SK-N-SH treated with all-trans-retinoic acid at 6 μM for 48 hours (cell line): ENCODE data around the gene ZNF217.

Experiments
- ATAC-seq: fragments of 200-7000 bp; cut with Tn5 transposase; 3 replicates; pipeline ENCODE4 v1.9.1; 2020; ENCODE audit warnings: mild to moderate bottlenecking, moderate library complexity
- BACH2 ChIP-seq: fragments of 250-450 bp; sonication (Bioruptor Pico); IDR thresholded peaks from 2 replicates; pipeline ENCODE4 v1.9.0; 2021; ENCODE audit warnings: mild to moderate bottlenecking, borderline replicate concordance
- CSDC2 ChIP-seq: fragments of 250-450 bp; sonication (Bioruptor Pico); IDR thresholded peaks from 2 replicates; pipeline ENCODE4 v1.5.0; 2020; ENCODE audit warnings: mild to moderate bottlenecking, moderate library complexity
- CSRNP3 ChIP-seq: fragments of 250-450 bp; sonication (Bioruptor Pico); IDR thresholded peaks from 2 replicates; pipeline ENCODE4 v1.5.1; 2021; ENCODE audit warnings: mild to moderate bottlenecking, moderate library complexity
- ESRRG ChIP-seq: fragments of 250-450 bp; sonication (Bioruptor Pico); IDR thresholded peaks from 2 replicates; pipeline ENCODE4 v1.6.1; 2021; ENCODE audit warnings: mild to moderate bottlenecking
- GLIS3 ChIP-seq: fragments of 250-450 bp; sonication (Bioruptor Pico); IDR thresholded peaks from 2 replicates; pipeline ENCODE4 v1.5.0; 2020; ENCODE audit warnings: mild to moderate bottlenecking, moderate library complexity
- OSR1 ChIP-seq: fragments of 250-450 bp; sonication (Bioruptor Pico); IDR thresholded peaks from 2 replicates; pipeline ENCODE4 v1.8.0; 2022; ENCODE audit warnings: moderate library complexity, mild to moderate bottlenecking, inconsistent platforms
- PATZ1 ChIP-seq: fragments of 250-450 bp; sonication (Bioruptor Pico); IDR thresholded peaks from 2 replicates; pipeline ENCODE4 v1.8.0; 2020; ENCODE audit warnings: mild to moderate bottlenecking, moderate library complexity, borderline replicate concordance
- POU6F1 ChIP-seq: fragments of 250-450 bp; sonication (Bioruptor Pico); IDR thresholded peaks from 2 replicates; pipeline ENCODE4 v1.8.0; 2021; ENCODE audit warnings: low read depth, mild to moderate bottlenecking, moderate library complexity, borderline replicate concordance
- PPARA ChIP-seq: fragments of 250-450 bp; sonication (Bioruptor Pico); IDR thresholded peaks from 2 replicates; pipeline ENCODE4 v1.5.0; 2020; ENCODE audit warnings: mild to moderate bottlenecking, borderline replicate concordance
- RARB ChIP-seq: fragments of 250-450 bp; sonication (Bioruptor Pico); IDR thresholded peaks from 2 replicates; pipeline ENCODE4 v1.8.0; 2021; ENCODE audit warnings: mild to moderate bottlenecking, moderate library complexity
- SNAI2 ChIP-seq: fragments of 250-450 bp; sonication (Bioruptor Pico); IDR thresholded peaks from 2 replicates; pipeline ENCODE4 v1.5.0; 2020; ENCODE audit warnings: mild to moderate bottlenecking, moderate library complexity
- TCF4 ChIP-seq: fragments of 250-450 bp; sonication (Bioruptor Pico); IDR thresholded peaks from 2 replicates; pipeline ENCODE4 v1.8.0; 2021; ENCODE audit warnings: mild to moderate bottlenecking, moderate library complexity, borderline replicate concordance
- TSHZ2 ChIP-seq: fragments of 250-450 bp; sonication (Bioruptor Pico); IDR thresholded peaks from 2 replicates; pipeline ENCODE4 v1.5.0; 2020; ENCODE audit warnings: mild to moderate bottlenecking, moderate library complexity
- ZFP30 ChIP-seq: fragments of 450-650 bp; formaldehyde crosslinking; IDR thresholded peaks from 2 replicates; pipeline ENCODE4 v1.5.0; 2022; ENCODE audit warnings: mild to moderate bottlenecking, moderate library complexity
- ZNF565 ChIP-seq: fragments of 450-650 bp; formaldehyde crosslinking; conservative IDR thresholded peaks from 2 replicates; pipeline ENCODE4 v1.5.0; 2020; ENCODE audit warnings: low read depth, mild to moderate bottlenecking, moderate library complexity
- ZNF70 ChIP-seq: fragments of 450-650 bp; formaldehyde crosslinking; IDR thresholded peaks from 2 replicates; pipeline ENCODE4 v1.5.0; 2020; ENCODE audit warnings: mild to moderate bottlenecking, moderate library complexity
- ZNF8 ChIP-seq: fragments of 450-650 bp; formaldehyde crosslinking; IDR thresholded peaks from 2 replicates; pipeline ENCODE4 v1.5.0; 2020; ENCODE audit warnings: mild to moderate bottlenecking, moderate library complexity
- TF ChIP-seq, protein P1 (sequence below): fragments of 250-450 bp; sonication (Bioruptor Pico); IDR thresholded peaks from 2 replicates; pipeline ENCODE4 v1.5.1; 2020; ENCODE audit warnings: low read depth, mild to moderate bottlenecking, moderate library complexity

The ZNF217 gene

DNA sequence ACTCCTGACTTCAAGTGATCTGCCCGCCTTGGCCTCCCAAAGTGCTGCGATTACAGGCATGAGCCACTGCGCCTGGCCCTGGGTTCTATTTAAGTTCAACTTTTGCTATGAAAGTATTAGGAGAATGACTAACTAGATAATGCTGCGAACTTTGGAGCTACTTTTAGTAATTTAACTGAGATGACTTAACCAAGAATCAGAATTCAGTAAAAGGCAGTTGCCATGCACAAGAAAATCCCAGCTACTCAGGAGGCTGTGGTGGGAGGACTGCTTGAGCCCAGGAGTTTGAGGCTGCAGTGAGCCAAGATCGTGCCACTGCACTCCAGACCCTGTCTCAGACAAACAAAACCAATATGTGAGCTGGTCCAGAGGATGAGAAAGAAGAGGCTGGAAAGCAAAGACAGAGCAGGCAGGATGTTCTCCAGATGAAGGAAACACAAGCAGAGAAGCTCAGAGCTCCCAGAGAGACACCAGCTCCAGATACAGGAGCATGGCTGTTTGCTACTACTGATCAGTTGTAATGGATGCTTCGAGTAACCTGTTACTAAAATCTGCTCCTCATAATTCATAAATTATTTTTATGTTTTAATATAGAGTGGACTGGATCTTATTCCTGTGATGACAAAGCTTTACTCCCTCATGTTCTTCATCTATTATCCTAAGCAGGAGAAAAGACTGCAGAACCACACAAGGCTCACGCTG is 23.9 kb downstream of the ZNF217 start (continued):
- no peak for TF ChIP-seq POU6F1
- TF ChIP-seq SNAI2, result no peak
- TF ChIP-seq BACH2 (CRISPR knock-in tag), result no peak
- TF ChIP-seq PPARA (CRISPR knock-in tag), result no peak

DNA sequence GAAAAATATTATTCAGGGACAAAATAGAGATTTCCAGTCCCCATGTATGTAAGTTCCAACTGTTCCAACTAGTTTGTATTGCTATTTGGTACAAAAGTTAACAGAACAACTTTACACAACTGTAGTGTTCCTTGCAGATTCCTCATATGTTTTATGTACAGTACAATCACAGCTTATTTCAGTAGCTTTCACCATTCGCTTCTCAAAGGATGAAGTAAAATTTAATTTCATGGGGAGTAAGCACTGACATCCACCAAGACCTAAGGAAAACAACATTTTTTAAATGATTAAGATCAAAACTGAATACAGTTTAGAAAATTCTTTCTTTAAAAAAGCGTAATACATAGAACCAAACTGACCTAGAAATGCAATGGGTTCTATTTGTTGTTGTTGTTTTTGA is 24.6 kb downstream of the ZNF217 start:
- ATAC-seq, result no peak
- TF ChIP-seq PATZ1 (CRISPR knock-in tag) (no peak), SNAI2 (no peak), CSDC2 (CRISPR knock-in tag) (no peak), POU6F1 (no peak), ZNF70 (no peak), CSRNP3 (CRISPR knock-in tag) (no peak), GLIS3 (CRISPR knock-in tag) (no peak), ZFP30 (CRISPR knock-in tag) (no peak), TSHZ2 (CRISPR knock-in tag) (no peak), ESRRG (no peak), BACH2 (CRISPR knock-in tag) (no peak), ZNF565 (CRISPR knock-in tag) (no peak), TCF4 (CRISPR knock-in tag) (no peak), OSR1 (CRISPR knock-in tag) (no peak)
- TF ChIP-seq, protein P1, sequence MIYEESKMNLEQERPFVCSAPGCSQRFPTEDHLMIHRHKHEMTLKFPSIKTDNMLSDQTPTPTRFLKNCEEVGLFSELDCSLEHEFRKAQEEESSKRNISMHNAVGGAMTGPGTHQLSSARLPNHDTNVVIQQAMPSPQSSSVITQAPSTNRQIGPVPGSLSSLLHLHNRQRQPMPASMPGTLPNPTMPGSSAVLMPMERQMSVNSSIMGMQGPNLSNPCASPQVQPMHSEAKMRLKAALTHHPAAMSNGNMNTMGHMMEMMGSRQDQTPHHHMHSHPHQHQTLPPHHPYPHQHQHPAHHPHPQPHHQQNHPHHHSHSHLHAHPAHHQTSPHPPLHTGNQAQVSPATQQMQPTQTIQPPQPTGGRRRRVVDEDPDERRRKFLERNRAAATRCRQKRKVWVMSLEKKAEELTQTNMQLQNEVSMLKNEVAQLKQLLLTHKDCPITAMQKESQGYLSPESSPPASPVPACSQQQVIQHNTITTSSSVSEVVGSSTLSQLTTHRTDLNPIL (CRISPR knock-in tag), result no peak

DNA sequence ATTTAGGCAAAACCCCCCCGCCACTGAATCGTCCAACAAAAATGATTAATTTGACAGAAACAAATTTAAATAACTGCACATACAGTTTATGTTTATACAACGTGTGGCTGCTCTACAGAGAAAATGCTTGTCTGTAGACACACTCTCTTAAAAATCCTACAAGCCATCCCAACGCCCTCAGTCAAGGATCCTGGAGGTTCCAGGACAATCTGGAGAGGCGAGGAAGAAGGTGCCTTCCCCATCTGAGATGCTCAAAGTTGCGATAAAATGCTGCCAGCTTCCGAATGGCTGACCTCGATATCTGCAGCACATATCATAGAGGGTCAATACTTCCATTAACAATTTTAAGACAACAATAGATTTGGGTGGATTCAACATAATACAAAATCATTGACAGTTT is 25.3 kb downstream of the ZNF217 start:
- TF ChIP-seq ZFP30 (CRISPR knock-in tag) (no peak), ZNF8 (CRISPR knock-in tag) (no peak), RARB (CRISPR knock-in tag) (no peak), OSR1 (CRISPR knock-in tag) (no peak), TSHZ2 (CRISPR knock-in tag) (no peak), ESRRG (no peak)
- ATAC-seq, result no peak
